NCI-H524 (cell line): ENCODE measurements around the gene NMT1.
A peak's percentile ranks its signal among the peaks of the same experiment; 100 is the strongest.

Experiments
- DNase-seq, 2 experiments: peaks; one replicate each; lab custom pipeline; 2025; lab: John Stamatoyannopoulos, UW

The NMT1 gene

DNA sequence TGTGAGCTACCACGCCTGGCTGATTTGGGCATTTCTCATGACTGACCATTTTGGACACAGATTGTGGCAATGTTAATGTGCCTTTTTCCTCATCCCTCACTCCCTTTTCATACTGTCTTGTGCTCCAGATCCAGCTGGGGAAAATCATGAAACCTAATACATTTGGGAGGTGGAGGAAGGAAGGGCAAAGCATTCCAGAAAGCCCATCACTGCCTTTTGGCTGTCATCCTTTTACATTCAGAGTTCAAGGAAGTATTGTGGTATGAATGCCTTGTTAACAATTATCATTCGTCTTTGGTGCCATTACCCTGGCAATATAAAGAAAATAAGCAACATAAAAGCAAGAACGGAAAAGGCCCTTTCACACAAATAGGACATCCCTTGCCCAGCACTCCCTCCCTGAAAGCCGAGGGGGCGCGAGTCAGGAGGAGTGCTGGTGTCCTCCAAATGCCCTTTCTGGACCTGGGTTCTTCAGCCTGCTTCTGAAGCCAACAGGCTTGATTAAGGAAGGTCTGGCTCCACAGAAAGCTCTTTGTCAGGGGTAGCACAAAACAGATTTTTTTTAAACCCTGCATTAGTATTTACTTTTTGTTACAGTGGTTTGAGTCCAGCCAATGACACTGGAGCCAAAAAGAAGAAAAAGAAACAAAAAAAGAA lies 20.1 kb downstream of the NMT1 start:
- DNase-seq, result no peak

DNA sequence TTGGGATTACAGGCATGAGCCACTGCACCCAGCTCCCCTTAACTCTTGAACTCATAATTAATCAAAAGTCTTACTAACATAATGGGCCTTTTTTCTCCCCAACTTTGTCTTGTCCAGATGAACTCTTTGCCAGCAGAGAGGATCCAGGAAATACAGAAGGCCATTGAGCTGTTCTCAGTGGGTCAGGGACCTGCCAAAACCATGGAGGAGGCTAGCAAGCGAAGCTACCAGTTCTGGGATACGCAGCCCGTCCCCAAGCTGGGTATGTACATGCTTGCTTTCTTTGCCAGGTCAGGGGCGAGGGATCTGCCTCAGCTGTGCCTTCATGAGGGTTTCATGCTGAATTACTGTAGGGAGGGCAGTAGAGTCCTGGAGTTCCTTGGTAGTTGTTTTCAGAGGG lies 25.3 kb downstream of the NMT1 start:
- no peak for DNase-seq

DNA sequence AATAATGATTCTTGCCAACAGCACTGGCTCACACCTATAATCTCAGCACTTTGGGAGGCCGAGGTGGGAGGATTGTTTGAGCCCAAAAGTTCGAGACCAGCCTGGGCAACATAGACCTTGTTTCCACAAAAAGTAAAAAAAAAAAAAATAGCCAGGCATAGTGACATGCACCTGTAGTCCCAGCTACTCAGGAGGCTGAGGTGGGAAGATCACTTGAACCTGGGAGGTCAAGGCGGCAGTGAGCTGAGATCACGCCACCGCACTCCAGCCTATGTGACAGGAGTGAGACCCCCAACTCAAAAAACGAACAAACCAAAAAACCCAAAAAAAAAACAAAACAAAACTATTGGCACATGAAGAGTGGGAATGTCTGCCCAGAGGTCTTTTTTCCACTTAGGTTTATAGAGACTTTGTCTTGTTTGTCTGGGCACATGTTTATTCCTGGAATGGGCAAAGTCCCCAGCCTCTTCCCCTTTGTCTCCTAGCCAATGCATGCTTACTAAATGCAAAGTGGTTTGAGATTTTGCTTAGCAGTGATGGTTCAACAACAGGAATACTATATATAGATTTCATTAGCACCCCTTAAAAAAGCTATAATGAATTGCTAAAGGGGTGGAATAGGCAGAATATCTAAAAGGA lies 25.9 kb downstream of the NMT1 start:
- DNase-seq, result no peak

GRCh38 chr17:45087504-45087975 lies 26.4 kb downstream of the NMT1 start:
- no peak for DNase-seq

- no peak for DNase-seq
These were observed 26.9 kb downstream of the NMT1 start for GRCh38 chr17:45087978-45088377.

DNA sequence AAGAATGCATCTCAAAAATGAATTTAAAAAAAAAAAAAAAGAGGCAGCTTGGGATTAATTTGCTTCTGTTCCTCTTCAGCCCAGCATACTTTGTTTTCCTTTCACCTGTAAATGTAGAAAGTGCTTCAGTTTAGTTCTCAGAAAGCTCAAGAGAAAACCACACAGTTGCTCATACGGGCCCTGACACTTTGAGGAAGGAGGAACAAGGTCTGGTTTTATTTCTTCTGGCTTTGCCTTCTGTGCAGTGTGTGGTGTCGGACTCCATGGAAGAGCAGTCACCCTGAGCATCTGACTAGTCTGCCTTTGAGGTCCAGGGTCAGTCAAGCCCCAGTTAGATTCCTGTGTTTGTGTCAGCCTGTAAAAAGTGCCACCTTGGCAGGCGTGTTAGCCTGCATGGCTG lies 27.6 kb downstream of the NMT1 start:
- no peak for DNase-seq

DNA sequence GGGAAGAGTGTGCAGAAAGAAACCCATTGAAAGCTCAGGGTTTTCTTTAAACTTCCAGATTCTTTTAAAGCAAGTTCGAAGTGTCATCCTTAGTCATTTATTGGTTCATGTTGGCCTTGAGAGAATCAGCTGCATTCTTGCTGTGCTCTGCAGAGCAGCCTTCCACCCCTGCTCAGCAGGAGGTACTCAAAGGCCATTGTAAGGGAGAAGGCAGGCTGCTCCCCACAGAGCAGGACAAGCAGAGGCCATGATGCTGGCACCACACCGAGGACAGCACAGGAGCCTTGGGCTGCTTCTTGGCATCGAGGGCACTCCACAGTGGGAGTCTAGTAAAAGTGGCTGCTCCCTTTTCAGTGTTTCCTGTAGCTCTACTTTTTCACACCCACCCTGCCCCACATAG lies 29.6 kb downstream of the NMT1 start:
- DNase-seq, result no peak

DNA sequence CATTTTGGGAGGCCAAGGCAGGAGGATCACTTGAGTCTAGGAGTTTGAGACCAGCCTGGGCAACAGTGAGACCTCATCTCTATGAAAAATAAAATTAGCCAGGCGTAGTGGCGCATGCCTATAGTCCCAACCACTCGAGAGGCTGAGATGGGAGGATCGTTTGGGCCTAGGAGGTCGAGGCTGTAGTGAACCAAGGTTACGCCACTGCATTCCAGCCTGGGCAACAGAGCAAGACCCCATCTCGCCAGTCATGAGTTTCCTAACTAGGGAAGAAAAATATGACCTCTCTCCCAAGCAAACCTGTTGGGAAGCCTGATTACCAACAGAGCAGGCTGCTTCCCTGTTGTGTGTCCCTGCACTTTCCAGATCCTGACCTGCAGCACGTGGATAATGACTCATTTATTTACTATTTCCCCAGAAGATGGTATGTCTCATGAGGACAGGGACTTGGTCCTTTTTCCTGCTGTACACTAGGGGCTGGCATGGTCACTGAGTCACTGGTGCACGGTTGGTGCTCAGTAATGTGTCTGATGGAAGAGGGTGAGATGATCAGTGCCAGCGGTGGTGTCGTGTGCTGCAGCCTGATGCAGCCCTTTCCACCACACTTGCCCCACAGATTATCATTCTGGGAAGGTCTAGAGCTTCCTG lies 30.8 kb downstream of the NMT1 start:
- DNase-seq, result no peak

GRCh38 chr17:45092911-45093430 lies 31.9 kb downstream of the NMT1 start:
- no peak for DNase-seq

- no peak for DNase-seq
These were observed 32.5 kb downstream of the NMT1 start for GRCh38 chr17:45093444-45094110.

- DNase-seq, result peak in 1 of 2 experiments; percentile 50
These were observed 35.0 kb downstream of the NMT1 start for GRCh38 chr17:45096141-45096540.

GRCh38 chr17:45096926-45097325 lies 35.8 kb downstream of the NMT1 start:
- DNase-seq, result no peak

GRCh38 chr17:45098081-45098868 lies 37.2 kb downstream of the NMT1 start:
- DNase-seq, result peak; percentile 87 to 95

DNA sequence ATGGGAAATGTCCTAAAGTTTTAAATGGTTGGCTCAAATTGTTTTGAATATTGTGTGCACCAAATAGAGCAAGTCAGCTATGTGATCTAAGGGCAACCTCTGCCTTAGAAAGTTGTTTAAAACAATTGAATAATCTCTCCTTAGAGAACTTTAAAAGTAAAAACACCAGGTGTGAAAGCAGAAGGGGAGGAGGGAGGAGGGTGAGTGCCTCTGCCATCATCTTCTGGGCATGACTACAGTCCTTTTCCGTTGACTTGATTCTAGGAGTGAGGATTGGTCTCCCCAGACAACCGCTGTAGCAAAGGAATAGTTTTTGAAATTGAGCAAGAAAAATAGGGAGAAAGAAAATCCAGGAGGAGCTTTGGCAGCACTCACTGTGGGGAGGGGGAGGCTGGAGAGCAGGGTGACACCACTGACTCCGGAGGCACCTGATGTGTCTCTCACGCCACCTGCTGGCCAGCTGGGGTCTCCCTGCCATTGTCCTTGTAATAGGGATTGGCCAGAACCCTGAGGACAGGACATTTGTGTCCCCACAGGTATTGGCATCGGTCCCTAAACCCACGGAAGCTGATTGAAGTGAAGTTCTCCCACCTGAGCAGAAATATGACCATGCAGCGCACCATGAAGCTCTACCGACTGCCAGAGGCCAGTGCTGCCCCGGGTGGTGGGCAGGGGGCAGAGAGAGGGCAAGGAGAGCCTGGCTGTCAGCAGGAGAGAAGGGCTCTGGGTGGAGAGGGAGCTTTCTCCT lies 37.9 kb downstream of the NMT1 start:
- peak; percentile 76 to 89 for DNase-seq

GRCh38 chr17:45101546-45101882 lies 40.4 kb downstream of the NMT1 start:
- no peak for DNase-seq

- no peak for DNase-seq
These were observed 41.0 kb downstream of the NMT1 start for GRCh38 chr17:45101883-45102811.

GRCh38 chr17:45102856-45103255 lies 41.7 kb downstream of the NMT1 start:
- no peak for DNase-seq

DNA sequence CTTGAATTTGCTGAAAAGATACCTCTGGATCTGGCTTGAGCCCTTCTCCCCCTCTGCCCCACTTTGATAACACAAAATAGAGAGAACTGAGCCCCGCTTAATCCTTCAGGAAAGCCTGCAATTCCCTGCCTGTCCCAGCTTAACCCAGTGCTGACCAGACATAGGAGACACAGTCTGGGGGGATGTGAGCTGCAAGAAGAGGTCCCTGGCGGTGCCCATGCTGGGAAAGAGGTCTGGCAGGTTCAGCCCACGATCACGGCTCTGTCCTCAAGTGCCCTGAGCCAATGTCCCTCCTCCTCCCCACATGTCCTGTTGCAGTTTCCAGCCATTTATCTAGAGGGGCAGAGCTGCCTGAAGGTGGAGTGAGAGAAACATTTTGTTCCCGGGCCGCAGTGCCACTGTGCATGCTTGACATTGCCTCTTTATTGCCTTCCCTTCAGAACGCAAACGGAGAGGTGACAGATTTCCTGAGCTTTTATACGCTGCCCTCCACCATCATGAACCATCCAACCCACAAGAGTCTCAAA lies 42.2 kb downstream of the NMT1 start:
- no peak for DNase-seq

- DNase-seq, result no peak
These were observed 42.9 kb downstream of the NMT1 start for GRCh38 chr17:45104029-45104428.

GRCh38 chr17:45104497-45104896 lies 43.4 kb downstream of the NMT1 start:
- no peak for DNase-seq
